Stomach (tissue), 9 donors: Measurements from ENCODE around the gene GKAP1. TPM values are rescaled to one million over a fixed set of nuclear protein-coding genes. Genes with fewer than 3 reads are reported as not detected.
"Not testable (repeated sequence)": the region's sequence is repeated elsewhere in the genome, so short reads cannot be mapped to it uniquely, and the experiment has no call there.

Experiments
- DNase-seq, 2 donors: peaks; one replicate each; pipeline versions ENCODE4 v3.0.0 to v3.0.0-alpha.2; 2013 to 2019
- H3K27ac ChIP-seq, 5 donors: fragments of 200-600 bp in 4 of 5; sonication (generic) in 4 of 5; one replicate each; pipeline ENCODE4 v1.5.1; 2013 to 2019; ENCODE audit warnings: mild to moderate bottlenecking in 1 of 5, moderate library complexity in 1 of 5
- H3K27me3 ChIP-seq, 3 donors: fragments of 200-600 bp; sonication (generic); one replicate each; pipeline ENCODE4 v1.5.1; 2017 to 2019; ENCODE audit warnings: mixed run types in 1 of 3
- H3K36me3 ChIP-seq, 4 donors: fragments of 200-600 bp; sonication (generic); 1 replicate in 3 of 4; 2 replicates in 1 of 4; pipeline ENCODE4 v1.5.1; 2016 to 2019
- H3K4me1 ChIP-seq, 4 donors: fragments of 200-600 bp; sonication (generic); one replicate each; pipeline ENCODE4 v1.5.1; 2016 to 2019
- H3K4me3 ChIP-seq, 4 donors: fragments of 200-600 bp; sonication (generic) in 3 of 4; one replicate each; pipeline ENCODE4 v1.5.1; 2016 to 2019; ENCODE audit warnings: mild to moderate bottlenecking in 1 of 4
- H3K9me3 ChIP-seq, 4 donors: fragments of 200-600 bp; sonication (generic); one replicate each; pipeline ENCODE4 v1.5.1; 2016 to 2019
- CTCF ChIP-seq, 7 experiments: fragments of 450-650 bp in 4 of 7; fragments of 200-600 bp in 3 of 7; sonication (generic) in 3 of 7; IDR thresholded peaks; one replicate each; pipeline ENCODE4 v1.5.1; 2016 to 2019; ENCODE audit warnings: antibody characterized with exemption in 7 of 7, control low read depth in 2 of 7, mild to moderate bottlenecking in 1 of 7
- EP300 ChIP-seq: sonication (generic); formaldehyde crosslinking; IDR thresholded peaks from one replicate; pipeline ENCODE4 v1.6.1; 2017; ENCODE audit warnings: antibody characterized with exemption
- POLR2A ChIP-seq, 4 donors: fragments of 450-650 bp; IDR thresholded peaks; one replicate each; pipeline ENCODE4 v1.6.1; 2016; ENCODE audit warnings: antibody characterized with exemption in 4 of 4, control low read depth in 2 of 4, mild to moderate bottlenecking in 1 of 4, moderate library complexity in 1 of 4
- POLR2AphosphoS5 ChIP-seq, 3 donors: sonication (generic); formaldehyde crosslinking; IDR thresholded peaks; one replicate each; pipeline ENCODE4 v1.6.1; 2016; ENCODE audit warnings: antibody characterized with exemption in 3 of 3
- WGBS, 5 donors: extraction: QIAGEN DNeasy Blood & Tissue Kit in 3 of 5; methylation state at CpG; one replicate each; pipeline versions ENCODE4 v1.1.5 to v1.1.7; 2013 to 2018; 5-methylcytosine and 5-hydroxymethylcytosine counted together
- intact Hi-C: fragments of 100-400 bp; cut with DNase I; formaldehyde crosslinking; loops from one replicate; pipeline ENCODE4 v1.15.1; 2023; ENCODE audit warnings: low total_unique reads
- polyA plus RNA-seq, 3 donors: library from polyadenylated mRNA; stranded (reverse); fragments of 200-250 nt; gene quantifications; one replicate each; pipeline ENCODE4 v1.2.3, GENCODE V29; 2013
- total RNA-seq, 5 donors: library from RNA; depleted of rRNA; stranded (reverse); fragments of >200 nt; gene quantifications; one replicate each; pipeline versions ENCODE4 v1.1.0 to v1.2.3, GENCODE V29; 2014 to 2016
- donor health status: healthy with polysubstance abuse.
- donor health status: Bipolar disorder and iron deficiency.
- donor health status: healthy.

Gene GKAP1
- total and polyA plus RNA-seq, 8 donors, result 4.7 to 32.7 (median 10.3) TPM

GRCh38 chr9:83708515-83709158 lies 108.9 kb downstream of the GKAP1 start:
- DNase-seq, result peak; percentile 65 to 89
- WGBS, 5 donors, result 13 to 16% (median 13%) methylated on average over 20 of the region's 20 CpGs

GRCh38 chr9:83707768-83708514 lies 109.6 kb downstream of the GKAP1 start, which contains the start of gene UBQLN1:
TSS of gene UBQLN1 (minus strand) at chr9:83707958. CDS start at chr9:83707679, 279 bp downstream.
- H3K27me3 ChIP-seq, result no peaks in the 10 kb centered on the region
- peak within 1 kb of the TSS; percentile 93 to 100 (median 99) for H3K27ac ChIP-seq
- TF ChIP-seq POLR2A (IDR thresholded peaks at IDR 0.05) (peak in 2 of 4 donors; percentile 85 to 93), POLR2AphosphoS5 (IDR thresholded peaks at IDR 0.05) (peak; percentile 50 to 97 (median 94)), EP300 (no peak), CTCF (IDR thresholded peaks at IDR 0.05) (peak in 1 of 7 experiments; percentile 36)
- 0 to 1% (median 0%) methylated on average over 41 to 67 of the region's 67 CpGs for WGBS, 5 donors
- no peaks in the 10 kb centered on the region for H3K9me3 ChIP-seq
- peak; percentile 96 to 98 for DNase-seq
- H3K4me3 ChIP-seq, result peak within 1 kb of the TSS; percentile 74 to 92 (median 80)
- peaks cover 0 to 4% (median 0%) of the 10 kb centered on the region in 4 donors for H3K36me3 ChIP-seq
- peaks cover 15 to 45% (median 34%) of the 10 kb centered on the region in 4 donors for H3K4me1 ChIP-seq
- intact Hi-C loops, result no loop called here

More at GRCh38 chr9:83708515-83709158, 108.9 kb downstream of the GKAP1 start:
- Histone ChIP-seq H3K36me3 (peaks cover 0 to 9% (median 0%) of the 10 kb centered on the region in 4 donors), H3K4me3 (peak overlapping the region; percentile 74 to 92 (median 80)), H3K4me1 (peaks cover 15 to 38% (median 31%) of the 10 kb centered on the region in 4 donors), H3K9me3 (no peaks in the 10 kb centered on the region), H3K27ac (peak overlapping the region; percentile 93 to 100 (median 99)), H3K27me3 (no peaks in the 10 kb centered on the region)
- TF ChIP-seq POLR2AphosphoS5 (IDR thresholded peaks at IDR 0.05), result peak in 1 of 3 donors; percentile 15
- TF ChIP-seq EP300, result no peak
- no peak for TF ChIP-seq POLR2A (IDR thresholded peaks at IDR 0.05)
- peak in 1 of 7 experiments; percentile 20 for TF ChIP-seq CTCF (IDR thresholded peaks at IDR 0.05)
- intact Hi-C loops, result no loop called here

- H3K27me3 ChIP-seq, result no peaks in the 10 kb centered on the region
- H3K4me1 ChIP-seq, result peaks cover 15 to 50% (median 37%) of the 10 kb centered on the region in 4 donors
- no peaks in the 10 kb centered on the region for H3K36me3 ChIP-seq
- H3K9me3 ChIP-seq, result no peaks in the 10 kb centered on the region
- peak overlapping the region; percentile 93 to 100 (median 99) for H3K27ac ChIP-seq
- intact Hi-C loops, result no loop called here
- TF ChIP-seq CTCF (IDR thresholded peaks at IDR 0.05) (no peak), POLR2A (IDR thresholded peaks at IDR 0.05) (no peak), POLR2AphosphoS5 (IDR thresholded peaks at IDR 0.05) (no peak), EP300 (no peak)
- WGBS, 5 donors, result 0 to 1% (median 0%) methylated on average over 15 to 26 of the region's 26 CpGs
- peak in 1 of 2 donors; percentile 75 for DNase-seq
- peak overlapping the region; percentile 74 to 92 (median 80) for H3K4me3 ChIP-seq
Measured at GRCh38 chr9:83707518-83707767, 110.1 kb downstream of the GKAP1 start.

- Histone ChIP-seq H3K27me3 (no peaks in the 10 kb centered on the region), H3K4me3 (peak overlapping the region; percentile 74 to 92 (median 80)), H3K27ac (peak overlapping the region; percentile 93 to 100 (median 99)), H3K36me3 (no peaks in the 10 kb centered on the region), H3K9me3 (no peaks in the 10 kb centered on the region), H3K4me1 (peaks cover 20 to 54% (median 39%) of the 10 kb centered on the region in 4 donors)
- WGBS, 5 donors, result 0 to 1% (median 0%) methylated on average over 18 to 42 of the region's 42 CpGs
- TF ChIP-seq POLR2AphosphoS5 (IDR thresholded peaks at IDR 0.05), result peak in 1 of 3 donors; percentile 3
- no peak for TF ChIP-seq CTCF (IDR thresholded peaks at IDR 0.05)
- intact Hi-C loops, result no loop called here
- DNase-seq, result peak; percentile 34 to 85
Measured at GRCh38 chr9:83706676-83707517, 110.7 kb downstream of the GKAP1 start.

- WGBS, 5 donors, result 93 to 95% (median 95%) methylated on average over 9 to 12 of the region's 12 CpGs
- H3K36me3 ChIP-seq, DNase-seq, H3K9me3 ChIP-seq, intact Hi-C loops, H3K27ac ChIP-seq, H3K27me3 ChIP-seq: not testable (repeated sequence)
- peaks cover 24 to 71% (median 50%) of the 10 kb centered on the region in 4 donors for H3K4me1 ChIP-seq
- H3K4me3 ChIP-seq, result peak overlapping the region in 1 of 4 donors; percentile 82
Measured at GRCh38 chr9:83705219-83705651, 112.3 kb downstream of the GKAP1 start.
